Upper lobe of left lung (tissue), 4 donors: ENCODE results near the gene GALNT15.

Experiments used
- CTCF ChIP-seq, 6 experiments: fragments of 450-650 bp in 4 of 6; fragments of 200-600 bp in 2 of 6; sonication (generic) in 2 of 6; IDR thresholded peaks; one replicate each; pipeline ENCODE4 v1.5.1; 2016 to 2019; ENCODE audit warnings: antibody characterized with exemption in 6 of 6
- POLR2A ChIP-seq, 4 donors: fragments of 450-650 bp; IDR thresholded peaks; one replicate each; pipeline ENCODE4 v1.5.1; 2016 to 2017; ENCODE audit warnings: antibody characterized with exemption in 4 of 4, mild to moderate bottlenecking in 2 of 4
- POLR2AphosphoS5 ChIP-seq, 2 donors: sonication (generic); formaldehyde crosslinking; IDR thresholded peaks; one replicate each; pipeline ENCODE4 v1.5.1; 2017; ENCODE audit warnings: antibody characterized with exemption in 2 of 2

DNA sequence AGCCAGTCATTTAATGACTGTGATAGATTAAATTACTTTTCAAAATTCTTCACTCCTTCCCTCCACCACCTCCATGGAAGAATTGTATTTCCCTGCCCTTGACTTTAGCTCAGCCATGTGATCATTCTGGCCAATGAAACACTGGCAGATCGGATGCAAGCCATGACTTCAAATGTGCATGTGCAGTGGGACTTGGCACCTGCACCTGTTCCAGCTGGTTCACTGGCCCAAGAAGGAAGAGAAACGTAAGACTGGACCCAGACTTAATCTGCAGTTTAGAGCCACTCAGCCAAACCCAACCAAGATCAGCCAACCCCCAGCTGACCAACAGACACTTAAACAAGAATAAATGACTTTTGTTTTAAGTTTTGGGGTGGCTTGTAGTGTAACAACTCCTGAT lies 78.5 kb downstream of the GALNT15 start:
- TF ChIP-seq POLR2AphosphoS5 (IDR thresholded peaks at IDR 0.05) (no peak), CTCF (IDR thresholded peaks at IDR 0.05) (no peak), POLR2A (IDR thresholded peaks at IDR 0.05) (no peak)
